ENCODE measurements around the gene ERBB4. TPM values are rescaled to one million over a fixed set of nuclear protein-coding genes. Genes with fewer than 3 reads are reported as not detected.

ERBB4 gene
- total RNA-seq, 1 experiment from 2014 or later, result 0.04 TPM

DNA sequence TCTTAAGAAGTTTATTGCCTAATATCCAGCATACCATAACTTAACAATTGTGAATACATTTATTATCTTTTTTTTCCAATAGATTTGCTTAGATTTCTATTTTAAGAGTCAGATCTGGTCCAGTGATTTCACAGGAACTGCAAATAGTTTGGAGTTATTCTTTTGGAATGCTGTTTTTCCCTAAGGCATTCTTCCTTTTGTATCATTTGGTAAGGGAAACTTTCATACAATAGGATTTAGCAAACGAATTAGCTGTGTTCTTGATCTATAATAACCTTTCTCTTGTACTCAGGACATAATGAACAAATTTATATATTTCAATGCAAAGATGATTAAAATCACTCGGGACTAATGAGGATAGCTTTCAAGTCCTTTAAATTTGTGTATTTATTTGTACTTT is 201.6 kb downstream of the ERBB4 start:
- H3K4ac ChIP-seq (ENCODE audit: low read depth, low read length), result no peak overlapping the region
- no peak overlapping the region for H4K5ac ChIP-seq (ENCODE audit: insufficient read length, low read depth, low read length)
- no CpG with 5 or more reads among the region's 2 CpGs for WGBS (ENCODE audit: extremely low coverage, insufficient read length, low lambda C conversion rate)
- no peak overlapping the region for H2AK5ac ChIP-seq (ENCODE audit: insufficient read length, low read length)
- no peak for DNase-seq
- no peaks in the 10 kb centered on the region for H3K27me3 ChIP-seq (ENCODE audit: insufficient read depth, low read length)
- no peak overlapping the region for H2BK5ac ChIP-seq (ENCODE audit: insufficient read length, low read length)
- no peak overlapping the region for H2AFZ ChIP-seq (ENCODE audit: low read length)
- H3T11ph ChIP-seq (ENCODE audit: low read length), result no peak overlapping the region
- H4K91ac ChIP-seq (ENCODE audit: insufficient read length, low read depth, low read length), result no peak overlapping the region
- no peak overlapping the region for H3K4me2 ChIP-seq (ENCODE audit: insufficient read depth, insufficient read length, low read length)
- Mint-ChIP-seq H3K36me3 (ENCODE audit: insufficient read depth in 1 of 3, low read depth in 3 of 3) (no peaks in the 10 kb centered on the region), H3K27me3 (ENCODE audit: low read depth) (no peaks in the 10 kb centered on the region), H3K4me3 (no peak overlapping the region), H3K9me3 (peaks cover 0 to 1% of the 10 kb centered on the region in 2 experiments; a peak in 2 of 5 replicates), H3K27ac (no peak overlapping the region), H3K4me1 (peaks cover 4% of the 10 kb centered on the region in 2 experiments; a peak in 2 of 4 replicates)
- H3K18ac ChIP-seq (ENCODE audit: insufficient read length, low read depth, low read length), result no peak overlapping the region
- H2BK15ac ChIP-seq (ENCODE audit: low read depth, low read length), result no peak overlapping the region
- H4K20me1 ChIP-seq (ENCODE audit: control insufficient read depth, insufficient read depth, insufficient read length), result no peaks in the 10 kb centered on the region
- no peak overlapping the region for H3K23ac ChIP-seq (ENCODE audit: insufficient read length, low read depth, low read length)
- H3K9ac ChIP-seq (ENCODE audit: extremely low read depth, insufficient read length, low read length), result no peak overlapping the region
- no peak overlapping the region for H4K8ac ChIP-seq (replicated peaks; ENCODE audit: insufficient read length, low read depth, low read length)
- no peaks in the 10 kb centered on the region for H3K79me1 ChIP-seq (ENCODE audit: insufficient read depth, low read depth, low read length, poor library complexity, severe bottlenecking)
- no peaks in the 10 kb centered on the region for H3K79me2 ChIP-seq (ENCODE audit: insufficient read depth, low read length)
- no peak for TF ChIP-seq CTCF (conservative IDR thresholded peaks at IDR 0.05)
- H3K23me2 ChIP-seq (ENCODE audit: insufficient read length, low read depth, low read length, poor library complexity, severe bottlenecking), result no peaks in the 10 kb centered on the region
- no peak overlapping the region for H3K27ac ChIP-seq (ENCODE audit: insufficient read length, low read depth, low read length)
- no peak overlapping the region for H2BK12ac ChIP-seq (ENCODE audit: insufficient read length, low read depth, low read length)
- H3K9me3 ChIP-seq (ENCODE audit: control insufficient read depth, low read depth, low read length), result no peaks in the 10 kb centered on the region
- no peak overlapping the region for H2BK120ac ChIP-seq (ENCODE audit: low read depth, low read length, poor library complexity, severe bottlenecking)
- no peak overlapping the region for H3K14ac ChIP-seq (ENCODE audit: insufficient read depth, low read length)
- H3K56ac ChIP-seq (ENCODE audit: insufficient read length, low read depth, low read length), result no peak overlapping the region
- H2BK20ac ChIP-seq (ENCODE audit: low read depth, low read length, poor library complexity, severe bottlenecking), result no peak overlapping the region
- H3K4me1 ChIP-seq (ENCODE audit: insufficient read depth, low read length), result no peaks in the 10 kb centered on the region

All from H9 (cell line).